PC-3 (cell line): ENCODE data around the gene ACOXL. TPM values are rescaled to one million over a fixed set of nuclear protein-coding genes. Genes with fewer than 3 reads are reported as not detected.

Experiments
- ATAC-seq: fragments of 200-7000 bp; cut with Tn5 transposase; 2 replicates; pipeline ENCODE4 v1.9.1; 2020; ENCODE audit warnings: mild to moderate bottlenecking, moderate library complexity
- BruUV-seq: library from RNA; stranded (reverse); fragments of 400-500 nt; replicated peaks from 2 replicates; lab custom pipeline; 2021; lab: Mats Ljungman, UMichigan
- CTCF ChIA-PET: fragments of 300-600 bp; sonication (Branson Sonifier 250); formaldehyde crosslinking; loops from one replicate; lab custom pipeline; 2022; ENCODE audit warnings: antibody characterized with exemption; lab: Charles Lee
- POLR2A ChIA-PET: fragments of 300-600 bp; sonication (Branson Sonifier 250); formaldehyde crosslinking; loops from one replicate; lab custom pipeline; 2022; ENCODE audit warnings: antibody characterized with exemption; ENCODE audit not compliant: unreplicated experiment; lab: Charles Lee
- DNase-seq: peaks from one replicate; pipeline ENCODE4 v3.0.0-alpha.2; 2015
- H2AFZ ChIP-seq: fragments of 300-600 bp; sonication (generic); 2 replicates; pipeline ENCODE4 v1.6.0; 2016; ENCODE audit warnings: antibody characterized with exemption, low read length
- H3F3A ChIP-seq: fragments of 300-600 bp; sonication (generic); one replicate; pipeline ENCODE4 v1.6.0; 2017; ENCODE audit warnings: antibody characterized with exemption, low read length, control low read depth, mild to moderate bottlenecking; ENCODE audit not compliant: unreplicated experiment
- H3K27ac ChIP-seq: fragments of 300-600 bp; sonication (generic); 2 replicates; pipeline ENCODE4 v1.5.1; 2016; ENCODE audit warnings: mild to moderate bottlenecking, low read length
- H3K27me3 ChIP-seq: fragments of 300-600 bp; sonication (generic); 2 replicates; pipeline ENCODE4 v1.6.1; 2016; ENCODE audit warnings: low read length, mixed read lengths
- H3K36me3 ChIP-seq: fragments of 300-600 bp; sonication (generic); 2 replicates; pipeline ENCODE4 v1.6.1; 2016; ENCODE audit warnings: low read depth, mixed run types, low read length, mixed read lengths
- H3K4me1 ChIP-seq: fragments of 300-600 bp; sonication (generic); 2 replicates; pipeline ENCODE4 v1.5.1; 2016; ENCODE audit warnings: low read length; ENCODE audit not compliant: insufficient read depth
- H3K4me2 ChIP-seq: fragments of 300-600 bp; sonication (generic); 2 replicates; pipeline ENCODE4 v1.6.0; 2016; ENCODE audit warnings: low read length
- H3K4me3 ChIP-seq: fragments of 300-600 bp; sonication (generic); 2 replicates; pipeline ENCODE4 v1.5.1; 2016; ENCODE audit warnings: mild to moderate bottlenecking, low read length, mixed read lengths
- H3K79me2 ChIP-seq: fragments of 300-600 bp; sonication (generic); 2 replicates; pipeline ENCODE4 v1.6.1; 2017; ENCODE audit warnings: low read length, mixed read lengths
- H3K9ac ChIP-seq: fragments of 300-600 bp; sonication (generic); 2 replicates; pipeline ENCODE4 v1.6.0; 2016; ENCODE audit warnings: mild to moderate bottlenecking, low read length
- H3K9me2 ChIP-seq: fragments of 300-600 bp; sonication (generic); replicated peaks from 2 replicates; pipeline ENCODE4 v1.6.1; 2016; ENCODE audit warnings: mixed run types, low read length, mixed read lengths
- H3K9me3 ChIP-seq: fragments of 300-600 bp; sonication (generic); 2 replicates; pipeline ENCODE4 v1.6.1; 2016; ENCODE audit warnings: low read length, mixed read lengths
- H4K20me1 ChIP-seq: fragments of 300-600 bp; sonication (generic); 2 replicates; pipeline ENCODE4 v1.6.1; 2016; ENCODE audit warnings: low read length, mixed read lengths
- CTCF ChIP-seq: fragments of 300-600 bp; sonication (generic); conservative IDR thresholded peaks from 2 replicates; pipeline ENCODE4 v1.5.1; 2017; ENCODE audit warnings: antibody characterized with exemption, low read depth, mild to moderate bottlenecking, low read length
- EZH2 ChIP-seq: fragments of 300-600 bp; sonication (generic); IDR thresholded peaks from one replicate; pipeline ENCODE4 v1.6.1; 2017; ENCODE audit warnings: antibody characterized with exemption, mild to moderate bottlenecking, low read length; ENCODE audit not compliant: unreplicated experiment
- EZH2phosphoT487 ChIP-seq: fragments of 300-600 bp; sonication (generic); IDR thresholded peaks from 2 replicates; pipeline ENCODE4 v1.6.1; 2018; ENCODE audit warnings: mild to moderate bottlenecking, antibody characterized with exemption, low read length, borderline replicate concordance
- intact Hi-C: fragments of 100-400 bp; cut with micrococcal nuclease; formaldehyde crosslinking; loops from 2 replicates; pipeline ENCODE4 v1.9.0; 2023
- total RNA-seq: library from RNA; depleted of rRNA; stranded (reverse); fragments of >200 nt; gene quantifications from 2 replicates; pipeline ENCODE4 v1.2.3, GENCODE V29; 2014

Gene ACOXL
- total RNA-seq, 1 experiment from 2014 or later = 16.3 TPM

DNA sequence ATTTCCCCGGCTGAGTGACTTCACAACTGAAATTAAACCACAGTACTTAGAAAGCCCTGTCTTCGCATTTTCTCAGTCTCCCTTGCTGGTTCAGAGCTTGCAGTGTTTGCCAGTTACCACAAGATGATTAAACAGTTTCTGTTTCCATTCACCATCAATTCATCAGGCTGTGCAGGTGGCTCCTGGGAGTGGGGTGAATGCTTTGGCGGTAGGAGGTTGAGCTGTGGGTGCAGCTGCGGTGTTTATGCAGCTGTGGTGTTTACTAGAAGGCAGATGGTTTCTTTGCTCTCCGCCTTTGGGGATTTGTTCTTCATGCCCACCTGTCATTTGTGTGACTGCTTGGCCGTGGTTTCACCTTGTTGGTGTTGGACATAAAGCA lies 16.1 kb downstream of the ACOXL start:
- no peaks in the 10 kb centered on the region for H3K36me3 ChIP-seq
- no peaks in the 10 kb centered on the region for H4K20me1 ChIP-seq
- peak overlapping the region; percentile 18; the same call in 1 of the 2 replicates for H2AFZ ChIP-seq
- ChIA-PET CTCF (interaction anchor here (0.5 kb wide), 1 partner anchor 55 kb away, joined by 3 read pairs; no protein-coding TSS in a partner anchor), POLR2A (interaction anchor here (0.6 kb wide), 1 partner anchor 15 kb away, joined by 3 read pairs; no protein-coding TSS in a partner anchor)
- no peaks in the 10 kb centered on the region for H3K27me3 ChIP-seq
- H3F3A ChIP-seq = no peaks in the 10 kb centered on the region
- DNase-seq (peak; percentile 71), ATAC-seq (peak; percentile 64)
- TF ChIP-seq EZH2phosphoT487 (no peak), EZH2 (no peak), CTCF (no peak)
- BruUV-seq = no TSS peak
- H3K4me2 ChIP-seq = peak overlapping the region; percentile 80
- H3K9ac ChIP-seq = peak overlapping the region; percentile 50
- H3K4me1 ChIP-seq = peaks cover 52% of the 10 kb centered on the region
- H3K9me3 ChIP-seq = no peaks in the 10 kb centered on the region
- intact Hi-C loops = no loop called here
- H3K9me2 ChIP-seq = no peaks in the 10 kb centered on the region
- peaks cover 69% of the 10 kb centered on the region for H3K79me2 ChIP-seq
- peak overlapping the region; percentile 89 for H3K27ac ChIP-seq
- peak overlapping the region; percentile 49 for H3K4me3 ChIP-seq

- BruUV-seq = no TSS peak
- POLR2A ChIA-PET = no interaction called here
Measured at GRCh38 chr2:110751642-110752041, 19.3 kb downstream of the ACOXL start.

More at GRCh38 chr2:110751642-110752041, 19.3 kb downstream of the ACOXL start:
- H3K79me2 ChIP-seq = peaks cover 69% of the 10 kb centered on the region
- no peak overlapping the region for H3K27ac ChIP-seq
- CTCF ChIA-PET = no interaction called here
- peaks cover 35% of the 10 kb centered on the region for H3K4me1 ChIP-seq
- H3K9me3 ChIP-seq = no peaks in the 10 kb centered on the region
- intact Hi-C loops = no loop called here
- H3K4me3 ChIP-seq = no peak overlapping the region
- no peaks in the 10 kb centered on the region for H4K20me1 ChIP-seq
- no peaks in the 10 kb centered on the region for H3K36me3 ChIP-seq
- no peaks in the 10 kb centered on the region for H3F3A ChIP-seq
- no peaks in the 10 kb centered on the region for H3K9me2 ChIP-seq
- H2AFZ ChIP-seq = no peak overlapping the region
- ATAC-seq = no peak
- TF ChIP-seq CTCF (no peak), EZH2phosphoT487 (no peak), EZH2 (no peak)
- no peak overlapping the region for H3K4me2 ChIP-seq
- H3K27me3 ChIP-seq = no peaks in the 10 kb centered on the region
- no peak for DNase-seq
- H3K9ac ChIP-seq = no peak overlapping the region
